NCI-H526 treated with DMSO at 0.1 percent for 48 hours (cell line): ENCODE measurements around the gene CCBE1.
"Not testable (repeated sequence)": the region's sequence is repeated elsewhere in the genome, so short reads cannot be mapped to it uniquely, and the experiment has no call there.

Source experiments
- DNase-seq: peaks from one replicate; lab custom pipeline; 2025; lab: John Stamatoyannopoulos, UW

CCBE1 gene

DNA sequence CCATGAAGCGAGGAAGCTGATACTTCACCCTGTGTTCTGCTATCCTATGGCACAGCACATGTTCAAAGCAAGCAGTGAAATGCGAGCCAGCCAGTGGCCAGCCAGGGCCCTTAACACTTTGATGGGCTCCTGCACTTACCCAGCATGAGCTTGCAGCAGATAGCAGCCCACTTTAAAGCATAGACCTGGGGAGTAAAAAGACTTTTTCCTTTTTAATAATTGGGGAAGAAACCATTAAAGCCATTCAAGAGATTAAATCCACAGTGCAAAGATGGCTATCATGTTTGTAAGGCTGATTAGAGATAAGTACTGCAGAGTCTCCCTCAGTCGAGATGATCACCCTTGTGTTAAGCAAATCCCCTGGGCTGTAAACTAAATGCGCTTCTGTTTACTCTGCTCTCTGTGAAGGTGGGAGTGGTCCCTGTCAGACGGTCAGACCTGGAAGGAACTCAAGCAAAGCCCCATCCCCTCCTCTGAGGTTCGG lies 15.7 kb downstream of the CCBE1 start:
- no peak for DNase-seq

GRCh38 chr18:59681051-59681450 lies 16.2 kb downstream of the CCBE1 start:
- no peak for DNase-seq

DNA sequence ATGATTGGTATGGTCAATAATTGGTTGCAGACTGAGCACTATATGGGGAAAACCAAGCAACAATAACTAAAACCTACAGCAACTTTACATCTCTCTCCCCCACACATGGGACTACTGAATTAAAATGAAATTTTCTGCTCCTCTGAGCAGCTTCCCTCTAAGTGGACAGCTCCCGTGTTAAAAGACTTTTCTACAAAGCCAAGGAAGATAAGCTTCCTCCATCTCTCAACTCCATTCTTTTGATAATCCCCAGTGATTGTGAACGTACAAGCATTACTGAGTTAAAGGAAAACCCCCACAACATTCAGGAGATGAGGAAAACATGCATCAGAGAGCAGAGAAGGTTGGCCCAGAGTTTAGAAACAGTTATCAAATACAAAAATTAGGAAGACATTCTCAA lies 21.9 kb downstream of the CCBE1 start:
- DNase-seq: no peak

GRCh38 chr18:59674903-59675270 lies 22.3 kb downstream of the CCBE1 start:
- DNase-seq: no peak

DNA sequence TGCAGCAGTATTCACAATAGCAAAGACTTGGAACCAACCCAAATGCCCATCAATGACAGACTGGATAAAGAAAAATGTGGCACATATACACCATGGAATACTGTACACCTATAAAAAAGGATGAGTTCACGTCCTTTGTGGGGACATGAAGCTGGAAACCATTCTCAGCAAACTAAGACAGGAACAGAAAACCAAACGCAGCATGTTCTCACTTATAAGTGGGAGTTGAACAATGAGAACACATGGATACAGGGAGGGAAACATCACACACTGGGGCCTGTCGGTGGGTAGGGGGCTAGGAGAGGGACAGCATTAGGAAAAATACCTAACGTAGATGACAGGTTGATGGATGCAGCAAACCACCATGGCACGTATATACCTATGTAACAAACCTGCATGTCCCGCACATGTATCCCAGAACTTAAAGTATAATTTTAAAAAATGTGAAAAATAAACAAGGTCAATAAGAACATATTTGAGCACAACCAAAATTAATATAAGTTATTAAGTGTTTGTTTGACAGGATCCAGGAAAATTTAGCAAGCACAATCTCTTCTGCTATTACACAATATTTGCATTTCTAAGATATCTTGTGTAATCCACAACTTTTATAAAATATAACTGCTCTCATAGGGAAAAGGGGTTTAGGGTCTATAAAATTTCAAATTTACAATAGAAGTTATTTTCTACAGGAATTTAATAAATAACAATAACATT lies 22.9 kb downstream of the CCBE1 start:
- no peak for DNase-seq

- no peak for DNase-seq
Measured at GRCh38 chr18:59672235-59672711, 24.9 kb downstream of the CCBE1 start.

GRCh38 chr18:59671551-59671950 lies 25.7 kb downstream of the CCBE1 start:
- no peak for DNase-seq

DNA sequence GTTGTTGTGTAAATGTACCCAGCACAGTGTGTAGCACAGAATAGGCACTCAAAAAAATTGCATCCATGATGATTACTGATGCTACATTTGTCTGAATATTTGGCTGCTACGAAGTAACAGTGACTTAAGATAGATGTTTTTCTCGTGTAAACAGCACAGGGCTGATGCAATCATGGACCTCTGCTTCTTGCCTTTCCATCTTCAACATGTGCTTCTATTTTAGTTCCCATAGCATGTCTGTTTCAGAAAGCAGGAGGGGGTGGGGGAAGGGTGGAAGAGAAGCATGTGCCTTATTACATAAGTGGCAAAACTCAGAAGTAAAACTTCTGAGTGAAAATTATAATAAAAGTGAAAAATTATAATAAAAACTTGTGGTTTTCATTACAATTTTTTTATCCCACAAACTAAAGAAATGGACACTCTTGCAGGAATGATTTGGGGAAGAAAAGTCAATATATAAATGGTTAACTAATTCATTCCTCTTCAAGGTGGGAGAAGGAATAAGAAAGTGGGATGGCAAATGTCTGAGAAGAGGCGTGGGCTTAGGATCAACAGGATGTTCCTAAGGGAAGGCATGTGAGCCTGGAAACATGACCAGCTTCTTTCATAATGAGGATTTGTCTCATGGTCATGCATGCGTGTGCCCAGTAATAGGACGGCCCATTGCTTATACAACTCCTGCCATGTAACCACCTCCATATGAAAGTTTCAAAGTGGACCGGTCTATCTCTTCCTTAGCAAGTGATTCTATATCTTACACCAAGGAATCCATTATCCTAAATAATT lies 27.2 kb downstream of the CCBE1 start:
- DNase-seq: no peak

- no peak for DNase-seq
Measured at GRCh38 chr18:59667488-59667887, 29.7 kb downstream of the CCBE1 start.

DNA sequence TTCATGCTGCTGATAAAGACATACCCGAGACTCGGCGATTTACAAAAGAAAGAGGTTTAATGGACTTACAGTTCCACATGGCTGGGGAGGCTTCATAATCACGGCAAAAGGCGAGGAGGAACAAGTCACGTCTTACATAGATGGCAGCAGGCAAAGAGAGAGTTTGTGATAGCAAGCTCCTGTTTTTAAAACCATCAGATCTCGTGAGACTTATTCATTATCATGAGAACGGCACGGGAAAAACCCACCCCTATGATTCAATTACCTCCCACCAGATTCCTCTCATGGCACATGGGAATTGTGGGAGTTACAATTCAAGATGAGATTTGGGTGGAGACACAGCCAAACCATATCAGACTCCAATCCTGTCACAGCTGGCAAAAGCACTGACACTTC lies 31.2 kb downstream of the CCBE1 start:
- not testable (repeated sequence) for DNase-seq

GRCh38 chr18:59665057-59666006 lies 31.9 kb downstream of the CCBE1 start:
- DNase-seq: no peak

GRCh38 chr18:59664329-59664728 lies 32.9 kb downstream of the CCBE1 start:
- DNase-seq: no peak

- DNase-seq: no peak
Measured at GRCh38 chr18:59663096-59663495, 34.1 kb downstream of the CCBE1 start.

DNA sequence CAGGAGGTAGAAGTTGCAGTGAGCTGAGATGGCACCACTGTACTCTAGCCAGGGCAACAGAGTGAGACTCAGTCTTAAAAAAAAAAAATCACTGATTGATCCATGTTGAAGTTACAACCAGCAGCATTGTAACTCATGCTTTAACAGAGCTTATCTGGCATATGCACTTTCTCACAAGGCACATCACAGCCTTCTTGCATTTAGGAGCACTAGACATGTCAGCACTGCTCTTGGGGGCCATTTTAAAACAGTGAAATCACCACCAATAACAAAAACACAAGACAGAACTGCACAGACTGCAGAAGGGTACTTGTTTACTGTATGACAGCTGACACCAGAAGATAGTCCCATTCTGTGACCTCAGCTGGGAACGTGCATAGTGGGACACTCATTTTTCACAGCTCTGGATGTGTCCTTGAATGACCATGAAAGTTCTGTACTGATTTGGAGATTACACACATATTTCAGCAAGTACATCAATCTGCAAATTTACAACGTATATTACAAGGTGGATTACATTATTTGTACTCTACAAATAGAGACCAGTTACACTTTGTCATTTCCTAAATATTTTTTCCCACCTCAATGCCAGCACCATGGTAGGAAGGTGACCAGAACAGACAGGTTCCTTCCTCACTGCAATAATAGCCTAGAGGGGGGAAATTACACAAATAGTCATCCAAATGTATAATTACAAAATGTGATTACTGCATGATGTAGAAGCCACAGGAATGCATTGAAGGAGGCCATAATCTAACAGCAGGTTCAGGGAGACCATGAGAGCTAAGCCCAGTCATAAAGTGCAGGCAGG lies 35.1 kb downstream of the CCBE1 start:
- DNase-seq: no peak

DNA sequence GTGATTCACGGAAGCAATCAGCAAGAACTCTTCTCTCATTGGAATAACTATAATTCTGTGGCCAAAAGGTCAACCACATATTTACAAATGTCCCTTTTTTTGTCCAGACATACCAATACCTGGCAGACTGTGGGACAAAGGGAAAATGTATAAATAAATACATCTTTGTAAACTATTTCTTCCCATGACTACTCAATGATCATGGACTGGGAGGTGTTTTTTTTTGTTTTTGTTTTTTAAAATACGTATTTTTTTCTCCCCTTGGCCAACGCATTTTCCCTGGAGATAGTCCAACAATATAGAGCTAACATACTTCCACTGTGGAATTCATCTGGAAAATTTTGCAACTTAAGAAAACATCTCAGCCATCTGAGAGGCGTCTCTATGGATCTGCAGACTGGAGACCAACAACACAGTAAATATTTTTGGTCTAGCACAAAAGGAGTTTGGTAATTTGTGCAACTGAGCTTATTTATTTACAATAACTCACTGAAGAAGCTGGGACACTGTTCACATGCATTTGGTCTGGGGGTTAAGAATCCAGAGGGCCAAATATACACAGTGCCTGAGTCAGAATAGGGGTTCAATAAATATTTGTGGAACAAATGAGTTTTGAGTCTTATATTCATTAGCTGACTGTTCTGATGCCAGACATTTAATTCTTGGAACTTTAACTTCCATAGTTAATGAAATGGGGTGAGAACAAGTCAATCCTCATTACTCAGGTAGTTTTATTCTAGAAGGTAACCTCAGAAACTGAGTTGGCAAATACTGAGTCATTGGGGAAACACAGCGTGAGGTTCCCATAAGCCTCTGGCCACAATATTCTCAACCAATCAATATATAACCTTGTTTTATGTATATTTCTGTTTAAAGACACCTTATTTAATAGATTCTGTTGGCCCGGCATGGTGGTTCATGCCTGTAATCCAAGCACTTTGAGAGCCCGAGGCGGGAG lies 36.2 kb downstream of the CCBE1 start:
- DNase-seq: no peak

- DNase-seq: no peak
Measured at GRCh38 chr18:59660366-59660765, 36.9 kb downstream of the CCBE1 start.

- DNase-seq: no peak
Measured at GRCh38 chr18:59659508-59660170, 37.6 kb downstream of the CCBE1 start.

DNA sequence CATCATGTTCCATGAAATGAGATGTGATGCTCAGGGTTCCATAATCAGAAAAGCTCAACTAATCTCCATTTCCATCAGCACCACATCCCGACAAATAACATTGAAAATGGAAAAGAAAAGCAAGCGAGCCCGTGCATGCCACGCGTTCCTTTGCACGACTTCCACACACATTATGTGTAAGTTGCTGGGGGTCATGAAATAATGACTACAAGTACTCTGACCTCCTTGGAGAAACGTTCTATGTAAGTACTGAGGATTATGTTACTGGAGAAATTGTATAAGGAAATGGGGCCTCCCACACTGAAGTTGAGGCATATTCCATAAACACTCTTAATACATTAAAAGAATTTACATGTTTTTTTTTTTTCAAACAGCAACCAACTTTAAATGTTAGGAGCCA lies 38.3 kb downstream of the CCBE1 start:
- DNase-seq: no peak

GRCh38 chr18:59657012-59657411 lies 40.2 kb downstream of the CCBE1 start:
- DNase-seq: no peak
